Kidney (tissue), 14 donors: ENCODE results near the gene RIBC1. TPM values are rescaled to one million over a fixed set of nuclear protein-coding genes. Genes with fewer than 3 reads are reported as not detected.

Experiments
- DNase-seq, 5 donors: peaks; one replicate each; pipeline ENCODE4 v3.0.0-alpha.2; 2013 to 2020
- FAIRE-seq: peaks from 2 replicates; lab custom pipeline; 2012; peaks lifted over from hg19 to GRCh38; lab: Jason Lieb, UNC
- H3K27ac ChIP-seq, 2 donors: one replicate each; pipeline ENCODE4 v1.7.0; 2013; ENCODE audit warnings: low read depth in 2 of 2, low read length in 2 of 2, inconsistent platforms in 1 of 2
- H3K27me3 ChIP-seq: one replicate; pipeline ENCODE4 v1.7.1; 2013; ENCODE audit warnings: low read length, inconsistent platforms; ENCODE audit not compliant: control insufficient read depth, insufficient read depth
- H3K36me3 ChIP-seq, 3 donors: one replicate each; pipeline versions ENCODE4 v1.7.0 to v1.7.1; 2013; ENCODE audit warnings: low read length in 3 of 3, control low read depth in 1 of 3, inconsistent platforms in 1 of 3; ENCODE audit not compliant: insufficient read depth in 3 of 3, control insufficient read depth in 2 of 3
- H3K4me1 ChIP-seq, 3 donors: one replicate each; pipeline versions ENCODE4 v1.7.0 to v1.7.1; 2013; ENCODE audit warnings: low read length in 3 of 3, inconsistent platforms in 1 of 3, low read depth in 1 of 3; ENCODE audit not compliant: control insufficient read depth in 2 of 3, insufficient read depth in 2 of 3
- H3K4me3 ChIP-seq, 3 donors: one replicate each; pipeline versions ENCODE4 v1.7.0 to v1.8.1; 2013; ENCODE audit warnings: low read length in 3 of 3, control low read depth in 1 of 3, inconsistent platforms in 1 of 3
- H3K9ac ChIP-seq, 3 donors: one replicate each; pipeline versions ENCODE4 v1.7.0 to v1.7.1; 2013; ENCODE audit warnings: low read length in 3 of 3, control low read depth in 1 of 3, inconsistent platforms in 1 of 3
- H3K9me3 ChIP-seq, 3 donors: one replicate each; pipeline versions ENCODE4 v1.7.0 to v1.7.1; 2013; ENCODE audit warnings: low read length in 3 of 3, control low read depth in 1 of 3, inconsistent platforms in 1 of 3; ENCODE audit not compliant: control insufficient read depth in 2 of 3, insufficient read depth in 1 of 3
- intact Hi-C: fragments of 100-400 bp; cut with DNase I; formaldehyde crosslinking; loops from one replicate; pipeline ENCODE4 v1.11.1; 2022
- polyA plus RNA-seq: library from polyadenylated mRNA; stranded (reverse); fragments of 350-450 nt; fragmentation: Illumina TruSeq; extraction: RNeasy Lipid Tissue Mini Kit (QIAGEN cat#74804); gene quantifications from one replicate; pipeline ENCODE4 v1.2.3, GENCODE V29; 2014; ENCODE audit warnings: low read depth, low replicate concordance; ENCODE audit not compliant: insufficient read depth
- total RNA-seq: library from RNA; stranded (reverse); fragmentation: NEBNext Ultra II Directional; extraction: Animal tissue kit (Norgen Biotek cat#: 25700); gene quantifications from one replicate; pipeline ENCODE4 v1.2.1, GENCODE V29; 2021
- TF ChIP-seq, protein P1 (sequence below): IDR thresholded peaks from 3 replicates; pipeline ENCODE4 v1.5.1; 2012; ENCODE audit warnings: mild to moderate bottlenecking, moderate library complexity, borderline replicate concordance; ENCODE audit not compliant: insufficient read depth; ENCODE audit errors: extremely low read depth
- donor health status: control.
- donor health status: control.
- donor health status: control.
- donor health status: control.
- donor health status: control.
- donor health status: DM: yes; HTN: yes; CAD: no.
- donor health status: Normal renal cell carcinoma (clear cell type).

RIBC1 gene
- total and polyA plus RNA-seq, 2 donors from 2014 or later, result 2.5 to 6.4 TPM

DNA sequence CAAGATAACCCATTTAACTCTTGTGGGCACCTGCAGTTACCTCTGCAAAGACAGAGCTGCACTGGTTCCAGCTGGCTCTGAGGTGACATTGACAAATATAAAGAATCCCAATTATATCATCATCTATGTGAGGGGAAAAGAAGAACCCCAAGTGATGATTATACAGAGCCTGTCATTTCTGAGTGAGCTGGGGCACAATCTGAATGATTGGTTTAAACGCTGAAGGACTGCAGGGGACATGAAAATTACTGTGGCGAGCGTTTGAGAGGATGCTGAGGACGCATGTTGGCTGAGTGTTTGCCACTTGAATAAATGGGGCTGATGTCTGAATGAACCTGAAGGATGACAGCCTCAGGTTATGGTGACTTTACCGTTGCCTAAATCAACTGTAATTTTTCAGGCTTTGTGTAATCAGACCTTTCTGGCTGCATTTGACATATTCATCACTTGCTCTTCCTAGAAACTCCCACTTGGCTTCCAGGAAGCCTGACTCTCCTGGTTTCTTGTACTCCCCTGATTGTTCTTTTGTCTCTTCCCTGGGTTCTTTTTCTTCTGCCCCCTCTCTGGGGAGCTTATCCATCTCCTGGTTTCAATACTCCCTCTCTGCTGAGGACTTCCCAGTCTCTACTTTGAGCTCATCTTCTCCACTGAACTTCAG is 15.6 kb downstream of the RIBC1 start:
- Histone ChIP-seq H3K27ac (no peak overlapping the region), H3K27me3 (peaks cover 20% of the 10 kb centered on the region), H3K9me3 (no peaks in the 10 kb centered on the region), H3K36me3 (no peaks in the 10 kb centered on the region), H3K9ac (no peak overlapping the region), H3K4me3 (no peak overlapping the region), H3K4me1 (peaks cover 0 to 4% (median 4%) of the 10 kb centered on the region in 3 donors)
- no peak for DNase-seq
- TF ChIP-seq, protein P1, sequence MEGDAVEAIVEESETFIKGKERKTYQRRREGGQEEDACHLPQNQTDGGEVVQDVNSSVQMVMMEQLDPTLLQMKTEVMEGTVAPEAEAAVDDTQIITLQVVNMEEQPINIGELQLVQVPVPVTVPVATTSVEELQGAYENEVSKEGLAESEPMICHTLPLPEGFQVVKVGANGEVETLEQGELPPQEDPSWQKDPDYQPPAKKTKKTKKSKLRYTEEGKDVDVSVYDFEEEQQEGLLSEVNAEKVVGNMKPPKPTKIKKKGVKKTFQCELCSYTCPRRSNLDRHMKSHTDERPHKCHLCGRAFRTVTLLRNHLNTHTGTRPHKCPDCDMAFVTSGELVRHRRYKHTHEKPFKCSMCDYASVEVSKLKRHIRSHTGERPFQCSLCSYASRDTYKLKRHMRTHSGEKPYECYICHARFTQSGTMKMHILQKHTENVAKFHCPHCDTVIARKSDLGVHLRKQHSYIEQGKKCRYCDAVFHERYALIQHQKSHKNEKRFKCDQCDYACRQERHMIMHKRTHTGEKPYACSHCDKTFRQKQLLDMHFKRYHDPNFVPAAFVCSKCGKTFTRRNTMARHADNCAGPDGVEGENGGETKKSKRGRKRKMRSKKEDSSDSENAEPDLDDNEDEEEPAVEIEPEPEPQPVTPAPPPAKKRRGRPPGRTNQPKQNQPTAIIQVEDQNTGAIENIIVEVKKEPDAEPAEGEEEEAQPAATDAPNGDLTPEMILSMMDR, result no peak
- intact Hi-C loops, result no loop called here
- no peak for FAIRE-seq

DNA sequence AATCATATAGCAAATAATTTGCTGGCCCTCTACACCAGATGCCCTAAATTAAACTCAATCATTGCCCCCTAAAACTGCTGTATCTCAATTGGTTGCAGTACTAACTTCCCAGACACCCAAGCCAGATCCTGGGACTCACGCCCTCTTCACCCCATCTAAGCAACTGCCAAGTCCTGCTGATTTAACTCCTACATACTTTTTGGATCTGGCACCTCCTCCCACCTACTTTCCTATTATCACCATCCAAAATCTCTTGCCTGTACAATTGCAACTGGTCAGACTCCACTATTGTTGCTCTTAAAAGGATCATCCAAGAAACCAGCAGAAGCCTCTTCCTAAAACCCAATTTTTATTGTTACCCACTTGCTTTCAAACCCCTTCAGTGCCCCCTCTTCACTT is 16.2 kb downstream of the RIBC1 start:
- Histone ChIP-seq H3K36me3 (no peaks in the 10 kb centered on the region), H3K4me1 (peaks cover 0 to 4% (median 0%) of the 10 kb centered on the region in 3 donors), H3K9ac (no peak overlapping the region), H3K9me3 (no peaks in the 10 kb centered on the region), H3K27ac (no peak overlapping the region), H3K4me3 (no peak overlapping the region), H3K27me3 (peaks cover 20% of the 10 kb centered on the region)
- FAIRE-seq (no peak), DNase-seq (no peak)
- intact Hi-C loops, result no loop called here
- TF ChIP-seq, protein P1, result no peak

DNA sequence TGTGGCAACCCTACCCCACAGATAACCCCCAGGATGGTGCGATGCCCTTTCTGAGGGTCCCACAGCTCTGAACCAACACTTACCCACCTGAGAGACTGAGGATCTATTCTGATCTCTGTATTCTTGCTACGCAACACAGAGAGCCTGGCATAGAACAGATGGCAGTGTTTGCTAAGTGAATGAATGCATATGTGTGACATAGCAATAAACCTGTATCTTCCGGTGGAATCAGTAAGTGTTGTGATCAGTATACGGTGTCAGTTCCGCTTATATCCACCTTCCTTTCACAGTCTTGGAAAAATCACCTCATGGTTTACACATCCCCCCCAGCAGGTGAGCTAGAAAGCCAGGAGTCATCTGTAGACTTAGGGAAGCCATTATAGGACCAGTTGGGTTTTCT is 17.4 kb downstream of the RIBC1 start:
- Histone ChIP-seq H3K9ac (no peak overlapping the region), H3K4me1 (peaks cover 0 to 4% (median 0%) of the 10 kb centered on the region in 3 donors), H3K9me3 (no peaks in the 10 kb centered on the region), H3K27ac (no peak overlapping the region), H3K27me3 (peaks cover 18% of the 10 kb centered on the region), H3K4me3 (no peak overlapping the region), H3K36me3 (no peaks in the 10 kb centered on the region)
- intact Hi-C loops, result loop anchor here (10.0 kb wide), 1 partner anchor 115 kb away; no protein-coding TSS in a partner anchor
- no peak for DNase-seq
- no peak for FAIRE-seq
- TF ChIP-seq, protein P1, result no peak
